Upper lobe of left lung (tissue), 4 donors: Measurements from ENCODE around the gene IL23R.

Experiments used
- CTCF ChIP-seq, 6 experiments: fragments of 450-650 bp in 4 of 6; fragments of 200-600 bp in 2 of 6; sonication (generic) in 2 of 6; IDR thresholded peaks; one replicate each; pipeline ENCODE4 v1.5.1; 2016 to 2019; ENCODE audit warnings: antibody characterized with exemption in 6 of 6
- POLR2A ChIP-seq, 4 donors: fragments of 450-650 bp; IDR thresholded peaks; one replicate each; pipeline ENCODE4 v1.5.1; 2016 to 2017; ENCODE audit warnings: antibody characterized with exemption in 4 of 4, mild to moderate bottlenecking in 2 of 4

- TF ChIP-seq CTCF (IDR thresholded peaks at IDR 0.05), result no peak
- no peak for TF ChIP-seq POLR2A (IDR thresholded peaks at IDR 0.05)
Observed at GRCh38 chr1:67250051-67250653, 83.9 kb downstream of the IL23R start.
